ENCODE data around the gene B4GALT5. TPM values are rescaled to one million over a fixed set of nuclear protein-coding genes. Genes with fewer than 3 reads are reported as not detected.
"Not testable (repeated sequence)": the region's sequence is repeated elsewhere in the genome, so short reads cannot be mapped to it uniquely, and the experiment has no call there.

B4GALT5 gene, protein sequence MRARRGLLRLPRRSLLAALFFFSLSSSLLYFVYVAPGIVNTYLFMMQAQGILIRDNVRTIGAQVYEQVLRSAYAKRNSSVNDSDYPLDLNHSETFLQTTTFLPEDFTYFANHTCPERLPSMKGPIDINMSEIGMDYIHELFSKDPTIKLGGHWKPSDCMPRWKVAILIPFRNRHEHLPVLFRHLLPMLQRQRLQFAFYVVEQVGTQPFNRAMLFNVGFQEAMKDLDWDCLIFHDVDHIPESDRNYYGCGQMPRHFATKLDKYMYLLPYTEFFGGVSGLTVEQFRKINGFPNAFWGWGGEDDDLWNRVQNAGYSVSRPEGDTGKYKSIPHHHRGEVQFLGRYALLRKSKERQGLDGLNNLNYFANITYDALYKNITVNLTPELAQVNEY
- 21.3 TPM for total RNA-seq

DNA sequence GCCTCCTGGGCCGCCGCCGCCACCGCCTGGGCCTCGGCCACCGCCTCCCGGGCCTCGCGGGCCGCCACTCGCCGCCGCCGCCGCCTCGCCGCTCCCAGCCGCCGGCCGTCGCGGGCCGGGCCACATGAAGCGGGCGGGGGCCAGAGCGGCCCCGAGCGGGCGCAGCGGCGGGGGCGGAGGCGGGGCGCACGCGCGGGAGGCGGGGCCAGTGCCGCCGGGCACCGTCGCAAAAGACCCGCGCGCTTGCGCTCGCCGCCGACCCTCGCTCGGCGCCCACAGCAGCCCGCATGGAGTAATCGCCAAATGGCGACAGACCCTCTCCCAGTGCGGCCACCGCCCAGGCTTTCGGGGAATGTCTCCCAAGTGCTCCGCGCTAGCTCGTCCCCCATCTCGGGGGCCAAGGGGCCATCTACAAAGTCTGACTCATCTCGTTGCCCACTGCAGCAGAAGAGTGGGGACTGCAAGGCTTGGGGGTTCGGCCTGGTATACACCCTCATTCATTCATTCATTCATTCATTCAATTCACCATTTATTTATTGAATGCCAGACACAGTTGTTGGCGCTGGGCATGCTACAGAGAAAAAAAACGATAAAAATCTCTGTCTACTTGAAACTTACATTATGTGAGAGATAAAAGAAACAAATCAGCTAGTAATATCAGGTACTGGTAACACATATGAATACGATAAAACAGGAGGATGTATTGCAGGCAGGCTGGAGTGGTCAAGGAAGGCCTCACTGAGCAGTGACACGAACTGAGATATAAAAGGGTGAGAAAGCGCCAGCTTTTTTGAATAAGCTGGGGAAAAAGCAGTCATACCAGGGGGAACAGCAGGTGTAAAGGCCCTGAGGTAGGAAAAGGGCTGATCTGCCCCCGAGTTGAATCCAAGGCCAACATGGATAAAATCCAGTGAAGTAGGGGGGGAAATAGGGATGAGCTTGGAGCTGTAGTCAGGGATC, at the start of gene B4GALT5:
Gene B4GALT5 (minus strand): TSS at position 126 of the 960 bp plus-strand sequence. CDS start 188 bp downstream, outside the sequence.
- DNase-seq: peak; percentile 95

DNA sequence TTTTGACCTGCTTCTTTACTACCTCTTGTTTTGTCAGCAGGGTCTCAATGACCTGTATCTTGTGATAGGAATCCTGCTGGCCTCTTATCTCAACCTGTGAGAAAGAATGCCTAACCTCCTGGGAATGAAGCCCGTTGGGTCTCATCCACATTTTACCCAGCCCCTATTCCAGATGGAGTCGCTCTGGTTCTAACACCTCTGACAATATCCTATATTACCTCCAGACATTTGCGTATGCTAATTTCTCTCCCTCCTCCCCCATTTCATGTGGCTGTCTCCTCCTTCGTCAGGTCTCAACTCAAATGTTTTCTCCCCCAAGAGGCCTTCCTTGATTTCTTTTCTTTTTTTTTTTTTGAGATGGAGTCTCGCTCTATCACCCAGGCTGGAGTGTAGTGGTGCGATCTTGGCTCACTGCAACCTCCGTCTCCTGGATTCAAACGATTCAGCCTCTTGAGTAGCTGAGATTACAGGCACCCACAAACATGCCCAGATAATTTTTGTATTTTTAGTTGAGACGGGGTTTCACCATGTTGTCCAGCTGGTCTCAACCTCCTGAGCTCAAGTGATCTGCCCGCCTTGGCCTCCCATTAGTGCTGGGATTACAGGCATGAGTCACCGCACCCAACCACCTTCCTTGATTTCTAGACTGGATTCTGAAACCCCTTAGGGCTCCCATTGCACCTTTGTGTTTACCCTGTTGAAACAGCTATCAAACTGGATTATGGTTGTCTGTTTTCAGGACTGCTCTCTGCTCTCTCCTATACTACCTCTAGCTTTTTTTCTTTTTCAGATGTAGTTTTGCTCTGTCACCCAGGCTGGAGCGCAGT, 49.5 kb upstream of the B4GALT5 start:
- no peak for DNase-seq

DNA sequence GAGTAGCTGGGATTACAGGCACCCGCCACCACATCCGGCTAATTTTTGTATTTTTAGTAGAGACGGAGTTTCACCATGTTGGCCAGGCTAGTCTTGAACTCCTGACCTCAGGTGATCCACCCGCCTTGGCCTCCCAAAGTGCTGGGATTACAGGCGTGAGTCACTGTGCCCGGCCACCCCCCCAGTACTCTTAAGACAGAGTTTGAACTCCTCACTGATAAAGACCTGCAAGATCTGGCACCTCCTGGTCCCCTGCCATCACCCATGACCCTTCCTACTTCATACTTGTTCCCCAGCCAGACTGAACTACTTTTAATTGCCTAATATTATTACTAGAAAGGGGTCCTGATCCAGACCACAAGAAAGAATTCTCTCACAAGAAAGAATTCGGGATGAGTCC, 48.2 kb upstream of the B4GALT5 start:
- not testable (repeated sequence) for DNase-seq

DNA sequence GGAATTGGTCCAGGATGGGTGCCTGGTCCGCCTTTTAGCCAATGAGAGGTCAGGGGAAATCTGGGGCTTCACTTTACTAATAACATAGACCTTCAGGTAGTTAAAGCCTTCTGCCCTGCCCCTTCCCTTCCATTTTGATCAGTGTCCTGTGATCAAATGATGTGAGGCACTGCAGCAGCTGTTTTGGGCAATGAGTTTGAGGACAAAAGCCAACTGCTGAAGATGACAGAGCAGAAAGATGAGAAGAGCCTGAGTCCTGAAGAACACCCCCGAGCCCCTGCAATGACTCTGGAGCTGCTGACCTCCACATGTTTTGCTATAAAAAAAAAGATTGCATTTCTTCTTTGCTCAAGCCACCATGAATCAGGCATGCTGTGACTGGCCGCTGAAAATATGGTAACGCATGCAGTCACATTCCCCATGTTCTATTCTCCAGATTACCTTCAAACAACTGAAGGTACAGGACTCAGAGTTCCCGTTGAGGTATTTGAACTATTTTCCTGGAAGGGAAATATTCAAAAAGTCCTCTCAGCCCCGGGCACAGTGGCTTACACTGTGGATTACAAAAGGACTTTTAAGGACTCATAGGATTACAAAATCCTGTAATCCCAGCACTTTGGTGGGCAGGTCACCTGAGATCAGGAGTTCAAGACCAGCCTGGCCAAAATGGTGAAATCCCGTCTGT, 45.7 kb upstream of the B4GALT5 start:
- DNase-seq: no peak

DNA sequence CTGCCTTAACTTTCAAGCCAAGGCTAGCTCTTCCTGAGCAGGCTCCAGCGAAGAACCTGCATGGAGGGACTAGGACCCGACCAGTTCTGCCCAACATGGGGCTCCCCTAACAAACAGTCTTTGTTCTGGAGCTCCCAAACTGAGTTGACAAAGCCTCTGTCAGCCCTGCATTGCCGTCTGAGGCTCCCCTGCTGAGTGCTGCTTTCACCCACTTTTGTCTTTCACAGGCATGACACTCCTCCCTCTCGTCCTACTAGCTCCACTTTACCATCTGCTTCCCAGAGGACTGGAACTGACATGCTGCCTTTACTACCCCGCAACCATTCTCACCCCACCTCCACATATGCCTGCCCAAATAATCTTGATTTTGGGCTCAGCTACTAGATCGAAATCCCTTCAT, 45.1 kb upstream of the B4GALT5 start:
- DNase-seq: no peak

DNA sequence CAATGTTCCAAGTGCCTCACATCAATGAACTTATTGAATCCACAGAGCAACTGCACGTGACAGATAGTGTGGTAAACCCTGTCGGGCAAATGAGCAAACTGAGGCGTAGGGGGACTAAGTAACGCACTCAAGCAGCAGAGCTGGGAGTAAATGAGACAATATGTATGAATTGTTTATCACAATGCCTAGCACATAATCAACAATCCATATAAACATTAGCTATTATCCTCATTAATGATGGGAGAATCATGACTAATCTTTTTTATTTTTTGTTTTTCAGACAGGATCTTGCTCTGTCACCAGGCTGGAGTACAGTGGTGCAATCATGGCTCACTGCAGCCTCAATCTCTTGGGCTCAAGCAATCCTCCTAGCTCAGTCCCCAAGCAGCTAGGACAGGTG, 43.9 kb upstream of the B4GALT5 start:
- no peak for DNase-seq

DNA sequence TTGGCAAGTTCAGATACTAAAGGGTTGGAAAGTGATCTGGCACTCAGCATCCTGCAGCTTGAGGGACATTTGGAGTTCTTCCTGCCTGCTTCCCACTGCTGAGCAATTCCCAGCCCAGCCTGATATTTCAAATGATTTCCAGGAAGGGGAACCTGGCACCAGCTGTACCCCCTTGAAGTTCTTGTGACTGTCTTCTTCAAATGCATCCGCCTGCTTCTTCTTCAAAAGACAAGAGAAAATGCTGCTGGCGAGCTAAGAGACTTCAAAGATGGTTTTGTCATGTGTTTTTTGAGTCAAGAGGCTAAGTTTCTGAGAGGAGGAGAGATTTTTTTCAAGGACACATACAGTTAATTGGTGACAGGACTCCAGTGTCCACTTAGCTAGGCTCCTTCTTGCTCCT, 42.6 kb upstream of the B4GALT5 start:
- no peak for DNase-seq

DNA sequence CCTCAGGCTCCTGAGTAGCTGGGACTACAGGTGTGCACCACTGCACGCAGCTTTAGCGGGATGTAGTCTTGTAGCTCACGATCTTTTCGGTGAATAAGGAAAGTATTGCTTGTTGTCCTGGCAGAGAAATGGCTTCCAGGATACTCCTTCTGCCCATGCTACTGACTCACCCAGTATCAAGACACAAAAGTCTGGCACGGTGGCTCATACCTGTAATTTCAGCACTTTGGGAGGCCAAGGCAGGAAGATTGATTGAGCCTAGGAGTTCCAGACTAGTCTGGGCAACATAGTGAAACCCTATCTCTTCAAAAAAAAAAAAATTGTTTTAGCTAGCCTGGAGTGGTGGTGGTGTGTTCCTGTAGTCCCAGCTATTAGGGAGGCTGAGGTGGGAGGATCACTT, 40.9 kb upstream of the B4GALT5 start:
- DNase-seq: no peak

DNA sequence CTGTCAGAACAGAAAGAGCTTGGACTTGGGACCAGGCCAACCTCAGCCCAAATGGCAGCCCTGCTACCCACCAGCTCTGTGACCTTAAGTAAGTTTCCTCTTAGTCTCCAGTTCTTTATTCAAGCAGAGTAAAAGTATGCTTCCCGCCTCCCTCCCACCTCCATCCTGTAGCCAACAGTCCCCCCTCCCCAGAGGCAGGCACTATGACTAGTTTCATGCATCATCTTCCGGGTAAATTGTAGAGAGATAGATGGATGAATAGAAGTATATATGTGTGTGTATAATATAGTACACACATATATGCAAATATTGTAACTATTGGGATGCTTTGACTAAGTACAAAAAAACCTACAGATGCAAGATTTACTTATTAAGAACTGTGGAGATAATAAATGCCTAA, 39.5 kb upstream of the B4GALT5 start:
- DNase-seq: no peak

DNA sequence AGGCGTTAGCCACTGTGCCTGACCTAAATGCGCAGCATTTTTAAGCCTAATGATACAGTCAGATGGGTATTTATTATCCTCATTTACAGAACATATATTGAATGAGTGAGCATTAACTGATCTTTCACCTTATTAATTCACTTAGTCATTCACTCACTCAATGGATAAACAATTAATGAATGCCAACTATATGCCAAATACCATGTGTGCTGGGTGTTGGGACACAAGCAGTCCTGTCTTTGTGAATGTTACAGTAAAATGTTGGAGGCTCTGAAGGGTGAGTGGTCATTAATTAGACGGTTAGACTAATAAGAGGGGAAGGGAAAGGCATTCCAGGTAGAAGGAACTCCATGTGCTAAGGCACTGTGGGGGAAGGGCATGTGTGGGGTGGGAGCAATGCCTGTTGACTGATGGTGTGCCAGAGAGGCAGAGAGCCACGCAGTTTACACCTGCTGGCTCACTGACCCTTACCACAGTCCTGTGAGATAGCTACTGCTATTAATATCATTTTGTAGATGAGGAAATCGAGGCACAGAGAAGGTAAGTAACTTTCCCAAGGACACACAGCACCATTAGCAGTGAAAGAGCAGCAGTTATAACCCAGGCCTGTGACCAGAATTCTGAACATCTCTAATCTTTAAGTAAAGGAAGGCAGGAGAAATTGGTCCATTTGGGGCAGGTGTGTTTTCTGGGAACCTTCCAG, 38.7 kb upstream of the B4GALT5 start:
- no peak for DNase-seq

DNA sequence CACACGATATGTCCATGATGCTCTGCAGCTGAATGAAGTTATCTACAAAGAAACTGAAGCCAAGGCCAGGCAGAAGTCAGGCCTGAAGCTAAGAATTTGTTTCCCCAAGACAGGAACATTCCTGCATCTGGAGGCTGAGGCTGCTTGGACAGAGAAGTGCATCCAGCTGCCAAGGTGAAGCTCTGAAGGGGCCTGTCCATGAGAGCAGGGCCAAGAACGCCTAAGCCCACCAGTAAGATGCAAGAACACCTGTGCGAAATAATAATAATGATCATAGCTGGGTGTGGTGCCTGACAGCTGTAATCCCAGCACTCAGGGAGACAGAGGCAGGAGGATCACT, 37.7 kb upstream of the B4GALT5 start:
- peak; percentile 54 for DNase-seq

DNA sequence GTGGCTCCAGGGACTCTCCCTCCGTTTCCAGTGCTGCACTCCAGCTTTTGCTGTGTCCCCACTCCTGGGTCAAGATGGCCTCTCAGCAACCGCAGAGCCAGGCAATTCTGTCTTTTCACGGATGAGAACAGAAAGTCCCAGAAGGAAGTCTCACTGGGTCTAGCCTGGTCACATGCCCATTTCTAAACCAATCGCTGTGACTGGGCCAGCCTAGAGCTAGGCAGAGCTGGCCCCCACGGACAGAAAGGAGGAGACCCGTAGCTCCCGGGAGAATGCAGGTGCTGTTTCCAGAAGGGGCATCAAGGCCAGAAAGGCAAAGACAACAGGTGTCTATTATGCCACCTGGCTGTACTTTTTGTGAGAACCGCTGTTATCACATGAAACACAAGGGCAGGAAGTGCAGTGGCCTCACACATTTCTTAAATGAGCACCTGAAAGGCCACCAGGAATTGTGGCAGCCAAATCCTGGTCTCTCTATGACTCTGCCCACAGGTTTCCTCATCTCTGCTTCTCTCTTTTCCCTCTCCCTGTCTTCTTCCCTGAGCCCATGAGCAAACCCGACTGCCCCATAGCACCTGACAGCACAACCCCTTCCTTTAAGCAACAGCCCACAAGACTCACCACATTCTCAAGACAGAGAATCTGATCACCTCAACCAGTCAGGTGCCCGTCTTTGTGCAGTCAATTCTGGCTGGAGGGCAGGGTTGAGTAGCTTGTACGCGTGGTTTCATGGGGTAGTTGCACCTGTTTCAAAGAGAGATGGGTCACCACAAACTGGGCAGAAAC, 37.1 kb upstream of the B4GALT5 start:
- DNase-seq: no peak

DNA sequence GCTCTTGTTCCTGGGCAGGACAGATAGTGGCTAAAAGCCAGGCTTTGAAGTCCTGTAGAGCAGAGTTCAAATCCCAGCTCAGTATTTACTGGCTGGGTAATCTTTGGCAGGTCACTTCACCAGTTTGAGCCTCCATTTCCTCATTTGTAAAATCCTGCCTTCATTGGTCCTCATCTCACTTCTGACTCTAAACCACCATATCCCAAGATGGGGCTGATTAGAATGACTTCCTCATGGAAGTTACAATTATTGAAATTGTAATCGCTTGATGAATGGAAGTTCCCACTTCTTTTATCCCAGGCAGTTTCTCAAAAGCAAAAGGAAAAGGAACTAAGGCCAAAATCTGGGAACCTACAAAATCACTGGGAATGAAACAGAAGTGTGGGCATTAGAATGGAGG, 35.9 kb upstream of the B4GALT5 start:
- DNase-seq: no peak

DNA sequence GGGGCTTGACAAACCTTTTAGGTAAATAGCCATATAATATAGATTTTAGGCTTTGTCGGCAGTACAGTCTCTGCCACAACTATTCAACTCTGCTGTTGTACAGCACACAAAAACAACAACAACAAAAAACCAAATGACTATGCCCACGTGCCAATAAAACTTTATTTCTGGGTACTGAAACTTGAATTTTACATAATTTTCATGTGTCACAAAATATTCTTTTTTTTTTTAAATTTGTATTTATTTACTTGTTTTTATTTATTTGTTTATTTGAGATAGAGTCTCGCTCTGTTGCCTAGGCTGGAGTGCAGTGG, 34.8 kb upstream of the B4GALT5 start:
- no peak for DNase-seq

DNA sequence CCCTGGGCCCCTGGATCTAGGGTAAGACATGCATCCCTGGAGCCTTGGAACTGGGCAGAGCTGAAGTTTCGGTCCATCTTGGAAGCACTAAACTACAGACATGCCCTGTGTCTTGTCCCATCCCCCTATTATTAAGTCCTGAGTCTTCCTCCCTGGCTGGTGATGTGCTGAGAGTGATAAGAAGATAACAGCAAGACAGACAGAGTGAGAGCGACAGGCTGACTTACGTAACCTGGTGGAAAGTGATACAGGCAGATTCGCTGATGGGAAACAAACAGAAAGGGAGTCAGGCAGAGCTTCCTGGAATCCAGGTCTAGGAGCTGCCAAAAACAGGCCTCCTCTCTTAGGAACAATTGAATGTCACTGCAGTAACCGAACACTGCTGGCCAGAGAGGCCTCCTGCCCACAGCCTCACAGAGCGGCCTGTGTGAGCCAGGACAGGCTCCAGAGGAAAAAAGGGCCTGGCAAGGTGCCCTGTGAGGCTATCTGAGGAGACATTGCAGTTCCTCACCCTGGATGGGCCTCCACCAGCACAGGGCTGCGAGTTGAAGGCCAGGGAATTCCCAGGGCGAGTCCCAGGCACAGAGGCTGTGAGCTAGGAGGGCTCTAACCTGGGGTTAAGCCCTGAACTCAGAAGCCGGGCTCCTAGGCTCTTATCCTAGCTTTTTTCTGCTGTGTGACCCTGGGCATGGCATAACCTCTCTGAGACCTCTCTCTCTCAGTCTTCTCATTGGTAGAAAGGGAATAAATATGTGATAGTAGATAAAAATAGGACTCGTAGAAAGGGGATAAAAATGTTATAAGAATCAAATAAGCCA, 34.2 kb upstream of the B4GALT5 start:
- peak; percentile 78 for DNase-seq

DNA sequence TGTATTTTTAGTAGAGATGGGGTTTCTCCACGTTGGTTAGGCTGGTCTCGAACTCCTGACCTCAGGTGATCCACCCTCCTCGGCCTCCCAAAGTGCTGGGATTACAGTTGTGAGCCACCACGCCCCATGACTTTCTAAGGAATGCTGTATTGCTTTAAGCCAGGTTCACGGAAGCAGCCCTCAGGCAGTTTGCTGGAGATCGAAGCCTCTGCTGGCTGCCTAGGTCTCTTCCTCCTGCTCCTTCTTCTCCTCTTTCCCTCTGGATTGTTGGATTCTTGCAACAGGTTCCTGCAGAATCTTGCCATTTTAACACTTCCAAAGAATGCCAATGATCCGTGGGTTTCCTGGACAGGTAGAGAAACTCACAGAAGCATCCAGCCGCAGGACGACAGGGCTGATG, 29.3 kb upstream of the B4GALT5 start:
- DNase-seq: no peak

DNA sequence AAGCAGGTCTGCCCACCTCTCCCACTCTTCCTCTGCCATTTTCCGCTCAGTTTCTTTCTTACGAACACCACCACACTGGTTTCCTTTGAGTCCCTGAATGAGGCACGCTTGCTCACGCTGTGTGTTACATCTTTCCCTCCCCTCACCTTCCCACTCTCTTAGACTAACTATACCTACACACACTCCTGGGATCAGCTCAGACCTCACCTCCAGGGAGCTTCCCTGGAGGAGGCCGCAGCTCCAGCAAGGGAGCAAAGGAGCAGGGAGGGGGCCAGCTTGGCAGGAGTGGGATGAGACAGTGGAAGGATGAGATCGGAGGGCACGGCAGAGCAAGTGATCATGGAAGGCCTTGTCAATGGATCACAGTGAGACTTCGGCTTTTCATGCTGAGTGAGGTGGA, 28.3 kb upstream of the B4GALT5 start:
- no peak for DNase-seq

DNA sequence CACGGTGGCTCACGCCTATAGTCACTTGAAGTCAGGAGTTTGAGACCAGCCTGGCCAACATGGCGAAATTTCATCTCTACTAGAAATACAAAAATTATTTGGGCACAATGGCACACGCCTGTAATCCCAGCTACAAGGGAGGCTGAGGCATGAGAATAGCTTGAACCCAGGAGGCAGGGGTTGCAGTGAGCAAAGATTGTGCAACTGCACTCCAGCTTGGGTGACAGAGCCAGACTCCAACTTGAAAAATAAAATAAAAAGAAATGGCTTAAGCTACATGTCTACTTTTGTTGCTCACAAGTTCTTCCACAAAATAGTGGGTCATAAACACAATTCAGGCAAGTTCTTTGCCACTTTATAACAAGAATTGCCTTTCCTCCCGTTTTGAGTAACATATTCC, 27.1 kb upstream of the B4GALT5 start:
- DNase-seq: no peak

DNA sequence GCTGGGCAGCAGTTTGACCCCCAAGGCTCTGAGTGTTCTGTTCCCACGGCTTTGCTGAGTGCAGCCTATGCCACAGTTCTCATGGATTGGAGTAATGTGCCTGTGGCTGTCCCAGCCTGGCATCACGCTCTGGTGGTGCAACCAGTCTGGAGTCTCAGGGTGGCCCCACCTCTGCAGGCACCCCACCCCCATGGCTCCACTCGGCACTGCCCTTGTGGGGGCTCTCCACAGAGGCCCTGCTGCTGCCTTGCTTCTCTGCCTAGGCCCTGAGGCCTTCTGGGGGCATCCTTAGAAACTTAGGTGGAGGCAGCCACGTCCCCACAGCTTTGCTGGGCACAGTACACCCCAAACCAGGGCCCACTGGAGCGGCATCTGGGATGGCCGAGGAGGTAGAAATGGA, 25.4 kb upstream of the B4GALT5 start:
- no peak for DNase-seq

DNA sequence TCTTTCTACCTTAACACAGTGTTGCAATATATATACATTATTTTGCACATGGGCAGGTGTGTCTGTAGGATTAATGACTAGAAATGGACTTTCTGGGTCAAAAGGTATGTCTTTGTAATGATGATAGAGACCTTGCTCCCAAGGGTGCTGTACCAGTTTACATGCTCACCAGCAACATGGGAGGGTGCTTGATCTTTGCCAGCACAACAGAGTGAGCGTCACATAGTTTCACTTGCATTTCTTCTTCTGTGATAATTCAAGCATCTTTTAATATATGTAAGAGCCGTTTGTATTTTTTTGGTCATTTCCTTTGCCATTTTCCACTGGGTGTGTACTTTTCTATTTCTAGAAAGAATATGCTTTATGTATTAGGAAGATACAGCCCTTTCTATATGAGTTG, 23.6 kb upstream of the B4GALT5 start:
- no peak for DNase-seq
